Neural progenitor cell (in vitro differentiated cells): ENCODE measurements around the gene MITF.

Experiments
- EZH2phosphoT487 ChIP-seq: fragments of 200-600 bp; sonication (generic); IDR thresholded peaks from 2 replicates; pipeline ENCODE4 v1.6.1; 2017; ENCODE audit warnings: antibody characterized with exemption
- TF ChIP-seq, protein P1 (sequence below): fragments of 200-600 bp; sonication (generic); IDR thresholded peaks from 2 replicates; pipeline ENCODE4 v1.5.1; 2017; ENCODE audit warnings: antibody characterized with exemption, mild to moderate bottlenecking

DNA sequence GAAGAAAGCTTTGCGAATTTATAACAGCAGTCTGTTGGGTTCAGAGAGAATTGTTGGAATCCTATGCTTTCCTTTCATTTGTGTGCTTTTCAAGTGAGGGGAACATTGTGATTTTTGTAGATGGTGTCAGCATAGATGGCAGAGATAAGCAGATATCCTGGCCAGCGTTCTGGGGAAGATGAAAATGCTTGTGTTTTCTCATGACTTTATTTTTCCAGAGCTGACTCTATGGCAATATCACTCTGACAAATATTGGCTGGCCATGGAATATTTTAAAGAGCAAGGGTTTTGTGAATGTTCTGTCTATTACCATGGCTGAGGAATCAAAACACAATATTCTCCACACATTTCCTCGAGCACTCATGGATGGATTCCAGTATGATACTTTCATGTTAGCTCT lies 108.8 kb downstream of the MITF start:
- TF ChIP-seq, protein P1, sequence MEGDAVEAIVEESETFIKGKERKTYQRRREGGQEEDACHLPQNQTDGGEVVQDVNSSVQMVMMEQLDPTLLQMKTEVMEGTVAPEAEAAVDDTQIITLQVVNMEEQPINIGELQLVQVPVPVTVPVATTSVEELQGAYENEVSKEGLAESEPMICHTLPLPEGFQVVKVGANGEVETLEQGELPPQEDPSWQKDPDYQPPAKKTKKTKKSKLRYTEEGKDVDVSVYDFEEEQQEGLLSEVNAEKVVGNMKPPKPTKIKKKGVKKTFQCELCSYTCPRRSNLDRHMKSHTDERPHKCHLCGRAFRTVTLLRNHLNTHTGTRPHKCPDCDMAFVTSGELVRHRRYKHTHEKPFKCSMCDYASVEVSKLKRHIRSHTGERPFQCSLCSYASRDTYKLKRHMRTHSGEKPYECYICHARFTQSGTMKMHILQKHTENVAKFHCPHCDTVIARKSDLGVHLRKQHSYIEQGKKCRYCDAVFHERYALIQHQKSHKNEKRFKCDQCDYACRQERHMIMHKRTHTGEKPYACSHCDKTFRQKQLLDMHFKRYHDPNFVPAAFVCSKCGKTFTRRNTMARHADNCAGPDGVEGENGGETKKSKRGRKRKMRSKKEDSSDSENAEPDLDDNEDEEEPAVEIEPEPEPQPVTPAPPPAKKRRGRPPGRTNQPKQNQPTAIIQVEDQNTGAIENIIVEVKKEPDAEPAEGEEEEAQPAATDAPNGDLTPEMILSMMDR: no peak
- TF ChIP-seq EZH2phosphoT487: no peak
